GM23338 (cell line): ENCODE measurements around the gene IL26. TPM values are rescaled to one million over a fixed set of nuclear protein-coding genes. Genes with fewer than 3 reads are reported as not detected.

Experiments
- ATAC-seq: fragments of 200-7000 bp; cut with Tn5 transposase; 3 replicates; pipeline ENCODE4 v1.9.1; 2020
- DNase-seq: peaks from one replicate; pipeline ENCODE4 v3.0.0-alpha.2; 2015; ENCODE audit warnings: low spot score
- H2AFZ ChIP-seq: fragments of 200-600 bp; sonication (generic); 2 replicates; pipeline ENCODE4 v1.8.0; 2016; ENCODE audit warnings: antibody characterized with exemption, mild to moderate bottlenecking, moderate library complexity
- H3F3A ChIP-seq: fragments of 200-600 bp; sonication (generic); replicated peaks from 2 replicates; pipeline ENCODE4 v1.8.0; 2017; ENCODE audit warnings: antibody characterized with exemption, mixed run types, low read depth
- H3K27ac ChIP-seq: fragments of 200-600 bp; sonication (generic); 2 replicates; pipeline ENCODE4 v1.6.1; 2016; ENCODE audit warnings: low read depth
- H3K27me3 ChIP-seq: fragments of 200-600 bp; sonication (generic); 2 replicates; pipeline ENCODE4 v1.8.0; 2016; ENCODE audit warnings: mild to moderate bottlenecking, mixed run types, moderate library complexity; ENCODE audit not compliant: insufficient read depth
- H3K36me3 ChIP-seq: fragments of 200-600 bp; sonication (generic); 2 replicates; pipeline ENCODE4 v1.8.0; 2016; ENCODE audit warnings: mild to moderate bottlenecking; ENCODE audit not compliant: insufficient read depth
- H3K4me1 ChIP-seq: fragments of 200-600 bp; sonication (generic); 2 replicates; pipeline ENCODE4 v1.8.0; 2016; ENCODE audit warnings: mild to moderate bottlenecking, moderate library complexity; ENCODE audit not compliant: insufficient read depth
- H3K4me2 ChIP-seq: fragments of 200-600 bp; sonication (generic); 2 replicates; pipeline ENCODE4 v1.7.1; 2017; ENCODE audit warnings: mixed run types
- H3K4me3 ChIP-seq: fragments of 200-600 bp; sonication (generic); 2 replicates; pipeline ENCODE4 v1.6.1; 2016; ENCODE audit warnings: mixed run types
- H3K79me2 ChIP-seq: fragments of 200-600 bp; sonication (generic); replicated peaks from 2 replicates; pipeline ENCODE4 v1.8.0; 2017; ENCODE audit warnings: mild to moderate bottlenecking; ENCODE audit not compliant: insufficient read depth
- H3K9me2 ChIP-seq: fragments of 200-600 bp; sonication (generic); 2 replicates; pipeline ENCODE4 v1.8.0; 2017; ENCODE audit not compliant: insufficient read depth
- H4K20me1 ChIP-seq: fragments of 200-600 bp; sonication (generic); replicated peaks from 2 replicates; pipeline ENCODE4 v1.8.0; 2017; ENCODE audit warnings: mild to moderate bottlenecking; ENCODE audit not compliant: insufficient read depth
- H3K27ac Mint-ChIP-seq: 2 replicates; pipeline ENCODE4 v1.8.0; 2020; ENCODE audit warnings: inconsistent platforms, mild to moderate bottlenecking, moderate library complexity, mixed read lengths
- H3K27me3 Mint-ChIP-seq: 3 replicates; pipeline ENCODE4 v1.8.0; 2022; ENCODE audit warnings: low read depth, mild to moderate bottlenecking, moderate library complexity, mixed read lengths, inconsistent platforms; ENCODE audit not compliant: insufficient read depth, poor library complexity
- H3K36me3 Mint-ChIP-seq: 3 replicates; pipeline ENCODE4 v1.8.0; 2021; ENCODE audit warnings: low read depth, mild to moderate bottlenecking, inconsistent platforms, moderate library complexity, mixed read lengths
- H3K4me1 Mint-ChIP-seq: 3 replicates; pipeline ENCODE4 v1.8.0; 2020; ENCODE audit warnings: mild to moderate bottlenecking, inconsistent platforms, mixed read lengths
- H3K4me3 Mint-ChIP-seq: 3 replicates; pipeline ENCODE4 v1.8.0; 2021; ENCODE audit warnings: moderate library complexity, mild to moderate bottlenecking, inconsistent platforms, mixed read lengths
- H3K9me3 Mint-ChIP-seq: 3 replicates; pipeline ENCODE4 v1.8.0; 2020; ENCODE audit warnings: moderate library complexity, mild to moderate bottlenecking, inconsistent platforms, mixed read lengths
- CREB1 ChIP-seq: fragments of 250-450 bp; sonication (Bioruptor Pico); IDR thresholded peaks from 2 replicates; pipeline ENCODE4 v1.5.0; 2020; ENCODE audit warnings: low read depth, mild to moderate bottlenecking, moderate library complexity
- CTCF ChIP-seq, 2 experiments: fragments of 200-600 bp in 1 of 2; sonication (generic) in 1 of 2; conservative IDR thresholded peaks; 2 replicates each; pipeline versions ENCODE4 v1.5.1 to v1.6.1; 2016 to 2017; ENCODE audit warnings: antibody characterized with exemption in 2 of 2, low read depth in 2 of 2, mild to moderate bottlenecking in 2 of 2, moderate library complexity in 1 of 2
- ETS1 ChIP-seq: IDR thresholded peaks from 2 replicates; pipeline ENCODE4 v1.6.1; 2016; ENCODE audit warnings: antibody characterized with exemption
- EZH2 ChIP-seq: fragments of 200-600 bp; sonication (generic); IDR thresholded peaks from one replicate; pipeline ENCODE4 v1.8.0; 2017; ENCODE audit warnings: antibody characterized with exemption, mild to moderate bottlenecking, low read depth; ENCODE audit not compliant: unreplicated experiment
- EZH2phosphoT487 ChIP-seq: fragments of 200-600 bp; sonication (generic); IDR thresholded peaks from one replicate; pipeline ENCODE4 v1.8.1; 2018; ENCODE audit warnings: antibody characterized with exemption; ENCODE audit not compliant: unreplicated experiment
- JUNB ChIP-seq: IDR thresholded peaks from one replicate; pipeline ENCODE4 v1.6.1; 2016; ENCODE audit warnings: antibody characterized with exemption; ENCODE audit not compliant: unreplicated experiment
- NANOG ChIP-seq: IDR thresholded peaks from 2 replicates; pipeline ENCODE4 v1.6.1; 2016; ENCODE audit warnings: antibody characterized with exemption, borderline replicate concordance
- POLR2AphosphoS5 ChIP-seq: IDR thresholded peaks from 2 replicates; pipeline ENCODE4 v1.6.1; 2016; ENCODE audit warnings: antibody characterized with exemption, low read depth
- REST ChIP-seq: IDR thresholded peaks from one replicate; pipeline ENCODE4 v1.6.1; 2018; ENCODE audit warnings: antibody characterized with exemption; ENCODE audit not compliant: unreplicated experiment
- STAT1 ChIP-seq: IDR thresholded peaks from one replicate; pipeline ENCODE4 v1.6.1; 2016; ENCODE audit warnings: antibody characterized with exemption; ENCODE audit not compliant: unreplicated experiment
- ZNF114 ChIP-seq: fragments of 250-450 bp; sonication (Bioruptor Pico); IDR thresholded peaks from 2 replicates; pipeline ENCODE4 v1.5.0; 2020; ENCODE audit warnings: mild to moderate bottlenecking, moderate library complexity
- ZNF331 ChIP-seq: fragments of 250-450 bp; sonication (Bioruptor Pico); IDR thresholded peaks from 2 replicates; pipeline ENCODE4 v1.5.0; 2020; ENCODE audit warnings: low read depth, mild to moderate bottlenecking, moderate library complexity
- ZNF462 ChIP-seq: fragments of 250-450 bp; sonication (Bioruptor Pico); IDR thresholded peaks from 2 replicates; pipeline ENCODE4 v1.5.0; 2020; ENCODE audit warnings: mild to moderate bottlenecking, moderate library complexity
- long read RNA-seq: library from polyadenylated mRNA; unstranded; transcript quantifications from one replicate; pipeline ENCODE4 v2.0.0, GENCODE V29; 2020; ENCODE audit not compliant: unreplicated experiment
- polyA plus RNA-seq: library from polyadenylated mRNA; unstranded; fragments of >200 nt; fragmentation: Nextera tagmentation; extraction: Ambion mirVana; gene quantifications from 2 replicates; pipeline ENCODE4 v1.2.1, GENCODE V29; 2016
- total RNA-seq: library from RNA; depleted of rRNA; stranded (reverse); fragments of >200 nt; shearing (Covaris generic); gene quantifications from 2 replicates; pipeline ENCODE4 v1.2.3, GENCODE V29; 2014; rRNA removed

The IL26 gene
- total RNA-seq = not detected in 2 replicates
- polyA plus RNA-seq = not detected in 2 replicates
- long read RNA-seq = 0 reads

- ATAC-seq (no peak), DNase-seq (no peak)
- Histone ChIP-seq H3F3A (no peaks in the 10 kb centered on the region), H3K27me3 (no peaks in the 10 kb centered on the region), H4K20me1 (no peaks in the 10 kb centered on the region), H2AFZ (no peak within 1 kb of the TSS), H3K27ac (no peak within 1 kb of the TSS), H3K36me3 (no peaks in the 10 kb centered on the region), H3K4me3 (no peak within 1 kb of the TSS), H3K79me2 (no peaks in the 10 kb centered on the region), H3K4me2 (no peak within 1 kb of the TSS), H3K4me1 (no peaks in the 10 kb centered on the region), H3K9me2 (no peaks in the 10 kb centered on the region)
- H3K4me1 Mint-ChIP-seq = peaks cover 10% of the 10 kb centered on the region; the same call in 2 of the 3 replicates
- H3K4me3 Mint-ChIP-seq = no peak within 1 kb of the TSS
- H3K27ac Mint-ChIP-seq = no peak within 1 kb of the TSS; the same call in 1 of the 2 replicates
- H3K9me3 Mint-ChIP-seq = no peaks in the 10 kb centered on the region
- H3K27me3 Mint-ChIP-seq = no peaks in the 10 kb centered on the region
- no peaks in the 10 kb centered on the region for H3K36me3 Mint-ChIP-seq
- TF ChIP-seq POLR2AphosphoS5 (no peak), JUNB (no peak), CTCF (conservative IDR thresholded peaks at IDR 0.05; ENCODE audit: low read depth in 2 of 2) (no peak), CREB1 (CRISPR knock-in tag) (no peak), EZH2phosphoT487 (no peak), ETS1 (no peak), ZNF114 (no peak), NANOG (no peak), ZNF462 (CRISPR knock-in tag) (no peak), STAT1 (no peak), REST (no peak), EZH2 (no peak), ZNF331 (CRISPR knock-in tag) (no peak)
These were observed at the start of gene IL26 for GRCh38 chr12:68225576-68226476. Gene IL26, minus strand, starts transcription at chr12:68225810. Its CDS starts 54 bp downstream, at chr12:68225756.
